MM.1S (cell line): ENCODE measurements around the gene CCR5AS.

Source experiments
- DNase-seq: peaks from one replicate; pipeline ENCODE4 v3.0.0-alpha.2; 2015
- H2AFZ ChIP-seq: fragments of 300-600 bp; sonication (generic); 2 replicates; pipeline ENCODE4 v1.6.0; 2016; ENCODE audit warnings: antibody characterized with exemption, low read length
- H3F3A ChIP-seq: fragments of 300-600 bp; sonication (generic); 2 replicates; pipeline ENCODE4 v1.6.1; 2016; ENCODE audit warnings: mild to moderate bottlenecking, antibody characterized with exemption, low read length, moderate library complexity, mixed read lengths; ENCODE audit not compliant: insufficient read depth
- H3K27ac ChIP-seq: fragments of 300-600 bp; sonication (generic); 2 replicates; pipeline ENCODE4 v1.5.1; 2016; ENCODE audit warnings: mild to moderate bottlenecking, low read length
- H3K27me3 ChIP-seq: fragments of 300-600 bp; sonication (generic); replicated peaks from 2 replicates; pipeline ENCODE4 v1.6.0; 2016; ENCODE audit warnings: low read length; ENCODE audit not compliant: insufficient read depth
- H3K36me3 ChIP-seq: fragments of 300-600 bp; sonication (generic); replicated peaks from 2 replicates; pipeline ENCODE4 v1.6.1; 2016; ENCODE audit warnings: mild to moderate bottlenecking, low read length, mixed read lengths; ENCODE audit not compliant: insufficient read depth
- H3K4me1 ChIP-seq: fragments of 300-600 bp; sonication (generic); 2 replicates; pipeline ENCODE4 v1.6.1; 2016; ENCODE audit warnings: low read length, mixed read lengths
- H3K4me2 ChIP-seq: fragments of 300-600 bp; sonication (generic); 2 replicates; pipeline ENCODE4 v1.6.0; 2016; ENCODE audit warnings: low read depth, low read length
- H3K4me3 ChIP-seq: fragments of 300-600 bp; sonication (generic); 2 replicates; pipeline ENCODE4 v1.5.1; 2016; ENCODE audit warnings: low read length, mixed read lengths
- H3K79me2 ChIP-seq: fragments of 300-600 bp; sonication (generic); 2 replicates; pipeline ENCODE4 v1.6.1; 2016; ENCODE audit warnings: mixed run types, low read length, mixed read lengths
- H3K9ac ChIP-seq: fragments of 300-600 bp; sonication (generic); 2 replicates; pipeline ENCODE4 v1.6.1; 2016; ENCODE audit warnings: low read length, mixed read lengths
- H3K9me2 ChIP-seq: fragments of 300-600 bp; sonication (generic); replicated peaks from 2 replicates; pipeline ENCODE4 v1.6.1; 2016; ENCODE audit warnings: mild to moderate bottlenecking, low read length, mixed read lengths; ENCODE audit not compliant: insufficient read depth
- H3K9me3 ChIP-seq: fragments of 300-600 bp; sonication (generic); replicated peaks from 2 replicates; pipeline ENCODE4 v1.6.1; 2016; ENCODE audit warnings: mild to moderate bottlenecking, low read length, mixed read lengths; ENCODE audit not compliant: insufficient read depth
- H4K20me1 ChIP-seq: fragments of 300-600 bp; sonication (generic); 2 replicates; pipeline ENCODE4 v1.6.1; 2016; ENCODE audit warnings: mild to moderate bottlenecking, low read length, moderate library complexity, mixed read lengths; ENCODE audit not compliant: insufficient read depth
- CTCF ChIP-seq: fragments of 300-600 bp; sonication (generic); IDR thresholded peaks from 2 replicates; pipeline ENCODE4 v1.5.1; 2016; ENCODE audit warnings: antibody characterized with exemption, low read length, mixed read lengths
- EZH2 ChIP-seq: fragments of 300-600 bp; sonication (generic); optimal IDR thresholded peaks from 2 replicates; pipeline ENCODE3; 2017; ENCODE audit warnings: low read depth, mild to moderate bottlenecking, antibody characterized with exemption, low read length, mixed read lengths
- EZH2phosphoT487 ChIP-seq: fragments of 300-600 bp; sonication (generic); IDR thresholded peaks from 2 replicates; pipeline ENCODE4 v1.6.1; 2018; ENCODE audit warnings: antibody characterized with exemption, low read length

Gene CCR5AS

GRCh38 chr3:46412786-46413298, 6.0 kb upstream of the CCR5AS start:
- H3K4me1 ChIP-seq: peaks cover 52% of the 10 kb centered on the region
- DNase-seq: no peak
- peaks cover 27% of the 10 kb centered on the region for H3F3A ChIP-seq
- 0 out of 2 replicates have a peak overlapping the region, but pooled peaks have one; percentile 3 for H2AFZ ChIP-seq
- no peaks in the 10 kb centered on the region for H4K20me1 ChIP-seq
- H3K36me3 ChIP-seq: no peaks in the 10 kb centered on the region
- H3K4me2 ChIP-seq: no peak overlapping the region
- no peaks in the 10 kb centered on the region for H3K9me3 ChIP-seq
- TF ChIP-seq EZH2phosphoT487 (no peak), EZH2 (no peak), CTCF (no peak)
- H3K27me3 ChIP-seq: no peaks in the 10 kb centered on the region
- no peak overlapping the region for H3K27ac ChIP-seq
- no peaks in the 10 kb centered on the region for H3K79me2 ChIP-seq
- H3K9me2 ChIP-seq: no peaks in the 10 kb centered on the region
- no peak overlapping the region for H3K4me3 ChIP-seq
- no peak overlapping the region for H3K9ac ChIP-seq

GRCh38 chr3:46411271-46411670, 4.4 kb upstream of the CCR5AS start:
- H3K79me2 ChIP-seq: no peaks in the 10 kb centered on the region
- TF ChIP-seq EZH2phosphoT487 (no peak), EZH2 (no peak), CTCF (no peak)
- peaks cover 16% of the 10 kb centered on the region for H3F3A ChIP-seq
- no peaks in the 10 kb centered on the region for H3K27me3 ChIP-seq
- H3K9me2 ChIP-seq: no peaks in the 10 kb centered on the region
- no peaks in the 10 kb centered on the region for H3K9me3 ChIP-seq
- no peak overlapping the region for H3K27ac ChIP-seq
- H3K4me1 ChIP-seq: peaks cover 46% of the 10 kb centered on the region
- no peak overlapping the region for H3K4me2 ChIP-seq
- no peak overlapping the region for H3K4me3 ChIP-seq
- DNase-seq: no peak
- no peak overlapping the region for H2AFZ ChIP-seq
- no peak overlapping the region for H3K9ac ChIP-seq
- no peaks in the 10 kb centered on the region for H3K36me3 ChIP-seq
- H4K20me1 ChIP-seq: no peaks in the 10 kb centered on the region

DNA sequence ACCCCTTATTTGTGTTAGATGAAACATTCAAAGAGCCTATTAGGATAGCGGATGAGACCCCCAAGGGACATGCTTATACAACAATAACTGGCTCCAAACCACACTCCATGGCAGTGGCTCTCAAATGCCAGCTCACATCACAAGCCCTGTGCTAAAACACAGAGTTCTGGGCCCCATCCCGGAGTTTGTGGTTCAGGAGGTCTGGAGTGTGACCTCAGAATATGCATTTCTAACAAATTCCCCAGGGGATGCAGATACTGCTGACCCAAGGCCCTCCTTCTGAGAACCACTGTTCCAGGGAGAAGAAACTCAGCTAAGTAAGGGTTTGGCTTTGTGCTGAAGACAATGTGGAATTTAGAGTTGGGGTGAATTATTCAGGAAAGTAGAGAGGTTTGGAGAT, 3.8 kb upstream of the CCR5AS start:
- Histone ChIP-seq H3K9me2 (no peaks in the 10 kb centered on the region), H3K9ac (no peak overlapping the region), H3K36me3 (no peaks in the 10 kb centered on the region), H3K9me3 (no peaks in the 10 kb centered on the region), H3K4me3 (no peak overlapping the region), H3F3A (peaks cover 10% of the 10 kb centered on the region), H3K27me3 (no peaks in the 10 kb centered on the region), H3K27ac (no peak overlapping the region), H3K4me1 (peaks cover 42% of the 10 kb centered on the region), H3K4me2 (no peak overlapping the region), H3K79me2 (no peaks in the 10 kb centered on the region), H2AFZ (no peak overlapping the region), H4K20me1 (no peaks in the 10 kb centered on the region)
- no peak for DNase-seq
- no peak for TF ChIP-seq EZH2phosphoT487

- no peak overlapping the region for H3K4me3 ChIP-seq
- no peaks in the 10 kb centered on the region for H3K36me3 ChIP-seq
- peaks cover 34% of the 10 kb centered on the region for H3K4me1 ChIP-seq
- H3K9me3 ChIP-seq: no peaks in the 10 kb centered on the region
- peaks cover 3% of the 10 kb centered on the region; the same call in 1 of the 2 replicates for H3F3A ChIP-seq
- H3K4me2 ChIP-seq: no peak overlapping the region
- H3K27me3 ChIP-seq: no peaks in the 10 kb centered on the region
- H3K79me2 ChIP-seq: no peaks in the 10 kb centered on the region
- no peak overlapping the region for H2AFZ ChIP-seq
- H3K9me2 ChIP-seq: no peaks in the 10 kb centered on the region
- TF ChIP-seq EZH2 (no peak), EZH2phosphoT487 (no peak), CTCF (no peak)
- H3K9ac ChIP-seq: no peak overlapping the region
- no peaks in the 10 kb centered on the region for H4K20me1 ChIP-seq
- no peak for DNase-seq
- H3K27ac ChIP-seq: no peak overlapping the region
These were observed 3.0 kb upstream of the CCR5AS start for GRCh38 chr3:46409739-46410489.
